Measurements from ENCODE around the gene RTL1. TPM values are rescaled to one million over a fixed set of nuclear protein-coding genes. Genes with fewer than 3 reads are reported as not detected.

Gene RTL1
- total RNA-seq, 1 donor from 2014 or later: 0.15 TPM

- TF ChIP-seq EZH2phosphoT487 (IDR thresholded peaks at IDR 0.05): no peak
- TF ChIP-seq CTCF (IDR thresholded peaks at IDR 0.05): no peak
- TF ChIP-seq EZH2 (IDR thresholded peaks at IDR 0.05): no peak
- peaks cover 21% of the 10 kb centered on the region for H3K27me3 Mint-ChIP-seq (ENCODE audit: insufficient read depth, low read depth)
- DNase-seq (ENCODE audit: low spot score): no peak
- Histone ChIP-seq H3K4me2 (no peak overlapping the region), H3F3A (ENCODE audit: low read depth) (no peaks in the 10 kb centered on the region), H3K79me2 (ENCODE audit: low read depth) (no peaks in the 10 kb centered on the region), H3K4me1 (peaks cover 4% of the 10 kb centered on the region), H3K36me3 (no peaks in the 10 kb centered on the region), H3K4me3 (no peak overlapping the region), H3K27me3 (no peaks in the 10 kb centered on the region), H3K9ac (no peak overlapping the region), H2AFZ (replicated peaks) (no peak overlapping the region), H4K20me1 (ENCODE audit: low read depth) (no peaks in the 10 kb centered on the region), H3K27ac (no peak overlapping the region), H3K9me3 (ENCODE audit: low read depth) (no peaks in the 10 kb centered on the region)
- H3K4me3 Mint-ChIP-seq: peak overlapping the region; percentile 2
- H3K4me1 Mint-ChIP-seq: peaks cover 26% of the 10 kb centered on the region
- H3K27ac Mint-ChIP-seq: no peak overlapping the region
- H3K36me3 Mint-ChIP-seq: no peaks in the 10 kb centered on the region
- peaks cover 5% of the 10 kb centered on the region for H3K9me3 Mint-ChIP-seq
These were observed 49.1 kb downstream of the RTL1 start for GRCh38 chr14:100854435-100854834.

- Histone ChIP-seq H3K79me2 (ENCODE audit: low read depth) (no peaks in the 10 kb centered on the region), H3K27ac (no peak overlapping the region), H3K9me3 (ENCODE audit: low read depth) (no peaks in the 10 kb centered on the region), H3K4me1 (peaks cover 10% of the 10 kb centered on the region), H3K9ac (no peak overlapping the region), H2AFZ (replicated peaks) (no peak overlapping the region), H3K36me3 (no peaks in the 10 kb centered on the region), H3F3A (ENCODE audit: low read depth) (no peaks in the 10 kb centered on the region), H3K4me3 (no peak overlapping the region), H3K4me2 (no peak overlapping the region), H4K20me1 (ENCODE audit: low read depth) (no peaks in the 10 kb centered on the region), H3K27me3 (no peaks in the 10 kb centered on the region)
- Mint-ChIP-seq H3K4me3 (no peak overlapping the region), H3K36me3 (no peaks in the 10 kb centered on the region), H3K27me3 (ENCODE audit: insufficient read depth, low read depth) (peaks cover 21% of the 10 kb centered on the region), H3K9me3 (peaks cover 5% of the 10 kb centered on the region), H3K4me1 (peaks cover 18% of the 10 kb centered on the region), H3K27ac (no peak overlapping the region)
- no peak for DNase-seq (ENCODE audit: low spot score)
- TF ChIP-seq EZH2 (IDR thresholded peaks at IDR 0.05): no peak
- TF ChIP-seq CTCF (IDR thresholded peaks at IDR 0.05): no peak
- no peak for TF ChIP-seq EZH2phosphoT487 (IDR thresholded peaks at IDR 0.05)
These were observed 51.4 kb downstream of the RTL1 start for GRCh38 chr14:100851946-100852620.

- Histone ChIP-seq H3K27ac (no peak overlapping the region), H3F3A (ENCODE audit: low read depth) (no peaks in the 10 kb centered on the region), H2AFZ (replicated peaks) (no peak overlapping the region), H3K4me1 (peaks cover 10% of the 10 kb centered on the region), H3K4me2 (no peak overlapping the region), H3K79me2 (ENCODE audit: low read depth) (no peaks in the 10 kb centered on the region), H3K9me3 (ENCODE audit: low read depth) (no peaks in the 10 kb centered on the region), H3K4me3 (no peak overlapping the region), H4K20me1 (ENCODE audit: low read depth) (no peaks in the 10 kb centered on the region), H3K36me3 (no peaks in the 10 kb centered on the region), H3K27me3 (no peaks in the 10 kb centered on the region), H3K9ac (no peak overlapping the region)
- H3K36me3 Mint-ChIP-seq: no peaks in the 10 kb centered on the region
- DNase-seq (ENCODE audit: low spot score): no peak
- no peak for TF ChIP-seq CTCF (IDR thresholded peaks at IDR 0.05)
- TF ChIP-seq EZH2 (IDR thresholded peaks at IDR 0.05): no peak
- TF ChIP-seq EZH2phosphoT487 (IDR thresholded peaks at IDR 0.05): no peak
- no peak overlapping the region for H3K4me3 Mint-ChIP-seq
- peaks cover 5% of the 10 kb centered on the region for H3K9me3 Mint-ChIP-seq
- H3K4me1 Mint-ChIP-seq: peaks cover 15% of the 10 kb centered on the region
- peaks cover 19% of the 10 kb centered on the region for H3K27me3 Mint-ChIP-seq (ENCODE audit: insufficient read depth, low read depth)
- H3K27ac Mint-ChIP-seq: no peak overlapping the region
These were observed 52.0 kb downstream of the RTL1 start for GRCh38 chr14:100851586-100851916.
